Measurements from ENCODE around the gene ETS1. TPM values are rescaled to one million over a fixed set of nuclear protein-coding genes. Genes with fewer than 3 reads are reported as not detected.
A peak's percentile ranks its signal among the peaks of the same experiment; 100 is the strongest.

ETS1 gene
- total and polyA plus RNA-seq, 2 experiments from 2014 or later = 25.6 to 52.6 TPM

DNA sequence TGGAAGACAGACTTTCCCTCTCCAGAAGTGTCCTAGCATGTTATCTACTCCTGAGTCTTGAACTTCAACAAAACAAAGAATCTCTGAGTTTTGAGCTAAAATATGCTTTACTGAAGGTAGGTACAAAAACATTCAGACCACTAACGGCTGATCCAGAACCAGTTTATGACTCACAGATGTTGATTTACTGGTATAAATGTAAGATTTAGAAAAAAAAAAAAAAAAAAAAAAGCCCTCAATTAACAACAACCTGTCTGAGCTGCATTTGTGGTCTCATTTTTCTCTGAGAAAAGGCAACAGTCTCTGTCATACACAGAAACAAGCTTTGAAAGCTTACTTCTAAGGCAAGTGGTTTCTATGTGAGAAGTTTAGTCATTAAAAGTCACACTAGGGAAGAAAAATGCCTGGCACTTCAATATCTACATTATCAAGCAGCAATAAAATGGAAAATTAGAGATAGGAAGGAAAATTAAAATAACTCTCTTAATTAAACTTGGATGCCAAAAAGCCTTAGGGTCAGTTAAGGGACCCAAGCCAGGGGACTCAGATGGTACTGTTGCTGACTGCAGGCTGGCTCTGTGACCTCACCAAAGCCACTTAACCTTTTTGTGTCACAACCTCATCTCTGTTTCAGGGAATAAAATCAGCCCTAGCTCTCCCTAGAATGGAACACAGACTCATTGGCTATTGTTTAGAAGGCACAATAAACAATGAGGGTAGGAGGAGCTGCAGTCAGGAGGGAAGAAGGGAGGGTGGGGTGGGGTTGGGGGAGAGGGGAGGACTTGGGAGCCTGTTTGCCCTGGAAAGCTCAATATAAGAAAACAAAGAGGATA is 61.7 kb downstream of the ETS1 start:
- Histone ChIP-seq H3K9me2 (ENCODE audit: insufficient read depth) (no peaks in the 10 kb centered on the region), H2AFZ (no peak overlapping the region), H3F3A (replicated peaks; ENCODE audit: low read depth) (no peaks in the 10 kb centered on the region; the same call in 1 of the 2 replicates), H4K20me1 (replicated peaks; ENCODE audit: insufficient read depth) (peaks cover 5% of the 10 kb centered on the region), H3K4me3 (no peak overlapping the region), H3K4me1 (ENCODE audit: insufficient read depth) (peaks cover 51% of the 10 kb centered on the region), H3K4me2 (peak overlapping the region; percentile 61; the same call in 1 of the 2 replicates), H3K27me3 (ENCODE audit: insufficient read depth) (peaks cover 12% of the 10 kb centered on the region), H3K36me3 (ENCODE audit: insufficient read depth) (no peaks in the 10 kb centered on the region), H3K27ac (ENCODE audit: low read depth) (no peak overlapping the region; the same call in 1 of the 2 replicates), H3K79me2 (replicated peaks; ENCODE audit: insufficient read depth) (peaks cover 37% of the 10 kb centered on the region)
- H3K27me3 Mint-ChIP-seq (ENCODE audit: insufficient read depth, low read depth, poor library complexity) = peaks cover 20% of the 10 kb centered on the region
- peaks cover 53% of the 10 kb centered on the region for H3K4me1 Mint-ChIP-seq
- peak; percentile 54 for DNase-seq (ENCODE audit: low spot score)
- no peaks in the 10 kb centered on the region for H3K36me3 Mint-ChIP-seq (ENCODE audit: low read depth)
- TF ChIP-seq, protein P1, sequence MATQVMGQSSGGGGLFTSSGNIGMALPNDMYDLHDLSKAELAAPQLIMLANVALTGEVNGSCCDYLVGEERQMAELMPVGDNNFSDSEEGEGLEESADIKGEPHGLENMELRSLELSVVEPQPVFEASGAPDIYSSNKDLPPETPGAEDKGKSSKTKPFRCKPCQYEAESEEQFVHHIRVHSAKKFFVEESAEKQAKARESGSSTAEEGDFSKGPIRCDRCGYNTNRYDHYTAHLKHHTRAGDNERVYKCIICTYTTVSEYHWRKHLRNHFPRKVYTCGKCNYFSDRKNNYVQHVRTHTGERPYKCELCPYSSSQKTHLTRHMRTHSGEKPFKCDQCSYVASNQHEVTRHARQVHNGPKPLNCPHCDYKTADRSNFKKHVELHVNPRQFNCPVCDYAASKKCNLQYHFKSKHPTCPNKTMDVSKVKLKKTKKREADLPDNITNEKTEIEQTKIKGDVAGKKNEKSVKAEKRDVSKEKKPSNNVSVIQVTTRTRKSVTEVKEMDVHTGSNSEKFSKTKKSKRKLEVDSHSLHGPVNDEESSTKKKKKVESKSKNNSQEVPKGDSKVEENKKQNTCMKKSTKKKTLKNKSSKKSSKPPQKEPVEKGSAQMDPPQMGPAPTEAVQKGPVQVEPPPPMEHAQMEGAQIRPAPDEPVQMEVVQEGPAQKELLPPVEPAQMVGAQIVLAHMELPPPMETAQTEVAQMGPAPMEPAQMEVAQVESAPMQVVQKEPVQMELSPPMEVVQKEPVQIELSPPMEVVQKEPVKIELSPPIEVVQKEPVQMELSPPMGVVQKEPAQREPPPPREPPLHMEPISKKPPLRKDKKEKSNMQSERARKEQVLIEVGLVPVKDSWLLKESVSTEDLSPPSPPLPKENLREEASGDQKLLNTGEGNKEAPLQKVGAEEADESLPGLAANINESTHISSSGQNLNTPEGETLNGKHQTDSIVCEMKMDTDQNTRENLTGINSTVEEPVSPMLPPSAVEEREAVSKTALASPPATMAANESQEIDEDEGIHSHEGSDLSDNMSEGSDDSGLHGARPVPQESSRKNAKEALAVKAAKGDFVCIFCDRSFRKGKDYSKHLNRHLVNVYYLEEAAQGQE (IDR thresholded peaks at IDR 0.05; ENCODE audit: unreplicated experiment) = no peak
- TF ChIP-seq NANOG (IDR thresholded peaks at IDR 0.05; ENCODE audit: borderline replicate concordance) = no peak
- H3K9me3 Mint-ChIP-seq = no peaks in the 10 kb centered on the region
- no peak overlapping the region for H3K4me3 Mint-ChIP-seq
- H3K27ac Mint-ChIP-seq = no peak overlapping the region
- peak; percentile 13 for ATAC-seq

DNA sequence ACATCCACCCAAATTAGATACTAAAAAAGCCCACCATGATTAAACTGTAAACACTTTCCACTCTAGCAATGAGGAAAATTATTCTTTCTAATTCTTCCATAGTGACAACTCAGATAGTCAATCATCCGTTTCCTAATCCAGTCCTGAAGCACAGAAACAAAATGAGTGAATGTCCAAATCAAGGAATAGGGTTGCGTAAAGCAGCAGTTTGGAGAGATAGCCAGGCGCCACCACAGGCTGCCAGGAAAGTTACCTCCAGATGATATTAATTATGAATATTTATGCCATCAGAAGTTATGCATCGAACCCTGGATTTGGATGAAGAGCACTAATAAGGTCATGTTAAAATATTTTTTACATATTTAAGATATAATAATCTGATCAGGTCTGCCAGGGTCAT is 63.2 kb downstream of the ETS1 start:
- ATAC-seq (no peak), DNase-seq (ENCODE audit: low spot score) (no peak)
- Histone ChIP-seq H3K36me3 (ENCODE audit: insufficient read depth) (no peaks in the 10 kb centered on the region), H3K27ac (ENCODE audit: low read depth) (no peak overlapping the region), H3F3A (replicated peaks; ENCODE audit: low read depth) (no peaks in the 10 kb centered on the region; the same call in 1 of the 2 replicates), H3K9me2 (ENCODE audit: insufficient read depth) (no peaks in the 10 kb centered on the region), H3K27me3 (ENCODE audit: insufficient read depth) (peaks cover 14% of the 10 kb centered on the region), H4K20me1 (replicated peaks; ENCODE audit: insufficient read depth) (peaks cover 18% of the 10 kb centered on the region), H3K4me1 (ENCODE audit: insufficient read depth) (peaks cover 60% of the 10 kb centered on the region), H3K79me2 (replicated peaks; ENCODE audit: insufficient read depth) (peaks cover 48% of the 10 kb centered on the region), H3K4me2 (no peak overlapping the region), H2AFZ (no peak overlapping the region), H3K4me3 (no peak overlapping the region)
- Mint-ChIP-seq H3K36me3 (ENCODE audit: low read depth) (no peaks in the 10 kb centered on the region), H3K9me3 (no peaks in the 10 kb centered on the region), H3K27me3 (ENCODE audit: insufficient read depth, low read depth, poor library complexity) (peaks cover 22% of the 10 kb centered on the region), H3K4me1 (peaks cover 51% of the 10 kb centered on the region), H3K27ac (no peak overlapping the region), H3K4me3 (no peak overlapping the region)
- TF ChIP-seq CREB1 (CRISPR knock-in tag; IDR thresholded peaks at IDR 0.05; ENCODE audit: low read depth) (no peak), ZNF114 (CRISPR knock-in tag; IDR thresholded peaks at IDR 0.05) (no peak), EZH2 (IDR thresholded peaks at IDR 0.05; ENCODE audit: low read depth, unreplicated experiment) (no peak), ZNF331 (CRISPR knock-in tag; IDR thresholded peaks at IDR 0.05; ENCODE audit: low read depth) (no peak), JUNB (IDR thresholded peaks at IDR 0.05; ENCODE audit: unreplicated experiment) (no peak), NANOG (IDR thresholded peaks at IDR 0.05; ENCODE audit: borderline replicate concordance) (no peak), EZH2phosphoT487 (IDR thresholded peaks at IDR 0.05; ENCODE audit: unreplicated experiment) (no peak), STAT1 (IDR thresholded peaks at IDR 0.05; ENCODE audit: unreplicated experiment) (no peak)
- TF ChIP-seq, protein P2, sequence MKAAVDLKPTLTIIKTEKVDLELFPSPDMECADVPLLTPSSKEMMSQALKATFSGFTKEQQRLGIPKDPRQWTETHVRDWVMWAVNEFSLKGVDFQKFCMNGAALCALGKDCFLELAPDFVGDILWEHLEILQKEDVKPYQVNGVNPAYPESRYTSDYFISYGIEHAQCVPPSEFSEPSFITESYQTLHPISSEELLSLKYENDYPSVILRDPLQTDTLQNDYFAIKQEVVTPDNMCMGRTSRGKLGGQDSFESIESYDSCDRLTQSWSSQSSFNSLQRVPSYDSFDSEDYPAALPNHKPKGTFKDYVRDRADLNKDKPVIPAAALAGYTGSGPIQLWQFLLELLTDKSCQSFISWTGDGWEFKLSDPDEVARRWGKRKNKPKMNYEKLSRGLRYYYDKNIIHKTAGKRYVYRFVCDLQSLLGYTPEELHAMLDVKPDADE (IDR thresholded peaks at IDR 0.05) = no peak
